GM19452 (cell line): Measurements from ENCODE around the gene KIF27.
"Not testable (repeated sequence)": the region's sequence is repeated elsewhere in the genome, so short reads cannot be mapped to it uniquely, and the experiment has no call there.

ENCODE experiments used
- ATAC-seq: cut with Tn5 transposase; IDR thresholded peaks from one replicate; pipeline ENCODE4 v1.9.1; 2021; ENCODE audit not compliant: unreplicated experiment

Gene KIF27

DNA sequence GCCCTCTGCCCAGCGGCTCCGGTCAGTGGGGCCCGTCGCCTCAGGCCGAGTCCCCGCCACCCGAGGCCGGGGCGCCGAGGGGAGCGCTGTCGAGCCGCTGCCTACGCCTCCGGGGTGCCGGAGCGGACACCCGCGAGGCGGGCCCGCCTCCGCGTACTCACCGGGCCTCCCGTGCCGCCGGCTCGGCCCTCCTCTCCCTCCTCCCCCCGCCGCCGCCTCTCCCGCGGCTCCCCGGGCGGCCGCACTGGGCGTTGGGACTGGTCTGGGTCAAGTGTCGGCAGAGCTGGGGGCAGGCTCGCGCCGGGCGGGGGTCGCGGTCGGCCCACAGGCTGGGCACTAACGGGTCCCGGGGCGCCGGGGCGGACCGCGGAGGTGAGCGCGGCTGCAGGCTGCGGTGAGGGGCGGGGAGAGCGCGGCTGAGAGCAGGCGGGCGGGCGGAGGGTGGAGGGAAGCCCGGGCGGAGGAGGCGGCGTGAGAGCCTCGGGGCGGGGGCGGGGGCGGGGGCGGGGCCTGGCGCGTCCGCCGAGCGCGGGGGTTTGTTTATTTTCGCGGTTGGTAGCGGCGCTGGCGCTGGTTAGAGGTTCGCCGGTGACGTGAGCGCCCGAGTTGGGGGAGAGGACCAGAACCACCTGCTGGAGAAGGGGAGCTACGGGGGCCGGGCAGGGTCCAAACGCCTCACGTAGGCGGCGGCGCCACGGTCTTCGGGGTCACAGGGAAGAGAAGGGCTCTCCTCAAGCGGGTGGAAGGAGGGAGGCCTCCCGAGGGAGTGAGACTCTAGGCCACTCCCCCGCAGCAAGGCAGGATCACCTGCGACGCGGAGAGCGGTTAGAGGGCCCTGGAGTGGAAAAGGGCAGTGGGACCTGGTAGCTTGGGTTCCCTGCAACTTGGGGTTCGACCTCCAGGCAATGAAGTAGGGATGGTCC lies 103.6 kb downstream of the KIF27 start, which contains the start of gene GKAP1:
TSS of gene GKAP1 (minus strand) at position 414 of the 923 bp plus-strand sequence. CDS start 11,252 bp downstream, outside the sequence.
- ATAC-seq = peak; percentile 78

DNA sequence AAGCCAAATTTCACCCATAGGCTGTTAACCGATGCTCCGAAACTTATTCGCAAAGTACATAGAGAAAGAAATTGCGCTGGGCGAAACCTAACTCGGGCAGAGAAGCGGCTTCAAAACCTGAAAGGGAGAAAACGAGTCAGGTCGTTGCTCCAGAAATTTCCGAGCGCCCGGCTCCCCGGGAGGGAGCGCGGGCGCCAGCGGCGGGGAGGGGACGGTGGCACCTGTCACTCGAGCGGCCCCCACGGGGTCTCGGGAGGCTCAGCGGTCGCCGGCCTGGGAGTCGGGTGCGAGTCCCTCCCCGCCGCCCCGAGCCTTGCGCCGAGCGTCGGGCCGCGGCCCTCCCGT lies 104.2 kb downstream of the KIF27 start:
- peak; percentile 16 for ATAC-seq

DNA sequence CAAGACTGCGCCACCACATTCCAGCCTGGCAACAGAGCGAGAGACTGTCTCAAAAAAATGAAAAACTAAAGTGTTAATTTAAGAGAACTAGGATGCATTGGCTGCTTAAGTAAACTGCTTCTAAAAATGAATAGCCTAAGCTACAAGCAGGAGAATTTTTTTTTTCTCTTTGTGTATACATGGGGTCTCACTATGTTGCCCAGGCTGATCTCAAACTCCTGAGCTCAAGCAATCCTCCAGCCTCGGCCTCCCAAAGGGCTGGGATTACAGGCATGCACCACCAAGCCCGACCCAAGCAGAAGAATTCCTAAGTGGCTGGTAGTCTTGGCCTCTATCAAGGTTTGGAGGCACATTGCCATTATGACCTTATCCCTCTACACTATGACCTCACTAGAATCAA lies 106.1 kb downstream of the KIF27 start:
- not testable (repeated sequence) for ATAC-seq

DNA sequence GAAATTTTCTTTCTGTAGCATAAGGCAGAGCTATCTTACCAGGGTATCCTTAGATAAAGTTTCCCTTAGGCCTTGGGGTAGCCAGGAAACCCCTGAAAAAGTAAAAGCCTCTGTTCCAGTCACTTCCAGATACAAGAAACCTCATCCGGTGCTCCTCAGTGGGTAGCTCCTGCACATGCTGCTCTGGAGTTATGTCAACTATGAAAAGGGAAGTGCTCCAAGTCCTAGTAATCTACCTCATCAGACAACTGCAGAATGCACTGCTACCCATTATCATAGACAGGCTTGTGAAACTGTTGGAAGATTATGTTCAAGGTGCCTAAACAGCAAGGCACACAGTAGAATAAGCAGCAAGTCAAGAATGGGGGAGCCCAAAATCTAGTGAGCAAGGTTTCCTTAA lies 112.0 kb downstream of the KIF27 start:
- ATAC-seq = not testable (repeated sequence)

DNA sequence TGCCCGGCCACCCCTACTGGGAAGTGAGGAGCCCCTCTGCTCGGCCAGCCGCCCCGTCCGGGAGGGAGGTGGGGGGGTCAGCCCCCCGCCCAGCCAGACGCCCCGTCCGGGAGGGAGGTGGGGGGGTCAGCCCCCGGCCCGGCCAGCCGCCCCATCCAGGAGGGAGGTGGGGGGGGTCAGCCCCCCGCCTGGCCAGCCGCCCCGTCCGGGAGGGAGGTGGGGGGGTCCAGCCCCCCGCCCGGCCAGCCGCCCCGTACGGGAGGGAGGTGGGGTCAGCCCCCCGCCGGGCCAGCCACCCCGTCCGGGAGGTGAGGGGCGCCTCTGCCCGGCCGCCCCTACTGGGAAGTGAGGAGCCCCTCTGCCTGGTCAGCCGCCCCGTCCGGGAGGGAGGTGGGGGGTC lies 116.8 kb downstream of the KIF27 start:
- not testable (repeated sequence) for ATAC-seq

DNA sequence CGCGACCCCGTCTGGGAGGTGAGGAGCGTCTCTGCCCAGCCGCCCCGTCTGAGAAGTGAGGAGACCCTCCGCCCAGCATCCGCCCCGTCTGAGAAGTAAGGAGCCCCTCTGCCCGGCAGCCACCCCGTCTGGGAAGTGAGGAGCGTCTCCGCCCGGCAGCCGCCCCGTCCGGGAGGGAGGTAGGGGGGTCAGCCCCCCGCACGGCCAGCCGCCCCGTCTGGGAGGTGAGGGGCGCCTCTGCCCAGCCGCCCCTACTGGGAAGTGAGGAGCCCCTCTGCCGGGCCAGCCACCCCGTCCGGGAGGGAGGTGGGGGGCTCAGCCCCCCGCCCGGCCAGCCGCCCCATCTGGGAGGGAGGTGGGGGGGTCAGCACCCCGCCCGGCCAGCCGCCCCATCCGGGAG lies 117.3 kb downstream of the KIF27 start:
- not testable (repeated sequence) for ATAC-seq

DNA sequence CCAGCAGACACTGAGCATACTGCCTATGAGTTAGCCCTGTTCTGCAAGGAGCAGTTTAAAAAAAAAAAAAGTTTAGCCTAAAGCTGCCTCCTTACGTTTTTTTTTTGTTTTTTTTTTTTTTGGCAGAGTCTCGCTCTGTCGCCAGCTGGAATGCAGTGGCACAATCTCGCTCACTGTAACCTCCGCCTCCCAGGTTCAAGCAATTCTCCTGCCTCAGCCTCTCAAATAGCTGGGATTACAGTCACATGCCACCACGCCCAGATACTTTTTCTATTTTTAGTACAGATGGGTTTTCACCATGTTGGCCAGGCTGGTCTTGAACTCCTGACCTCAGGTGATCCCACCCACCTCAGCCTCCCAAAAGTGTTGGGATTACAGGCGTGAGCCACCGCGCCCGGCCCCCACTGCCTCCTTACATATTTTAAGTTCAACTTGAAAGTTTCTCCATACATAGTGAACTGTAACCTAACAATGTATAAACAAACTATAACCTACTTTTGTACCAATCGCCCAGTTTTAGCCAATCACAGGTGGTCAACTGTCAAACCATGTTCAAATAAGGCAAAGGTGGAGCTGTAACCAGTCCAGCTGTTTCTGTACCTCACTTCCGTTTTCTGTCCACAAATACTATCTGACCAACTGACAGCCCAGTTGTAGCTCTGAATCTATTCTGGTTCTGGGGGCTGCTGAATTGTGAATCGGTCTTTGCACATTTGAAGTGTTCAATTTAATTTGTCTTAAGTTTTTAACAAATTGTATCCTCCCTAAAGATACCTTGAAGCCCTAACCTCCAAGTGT lies 120.8 kb downstream of the KIF27 start:
- ATAC-seq = no peak

DNA sequence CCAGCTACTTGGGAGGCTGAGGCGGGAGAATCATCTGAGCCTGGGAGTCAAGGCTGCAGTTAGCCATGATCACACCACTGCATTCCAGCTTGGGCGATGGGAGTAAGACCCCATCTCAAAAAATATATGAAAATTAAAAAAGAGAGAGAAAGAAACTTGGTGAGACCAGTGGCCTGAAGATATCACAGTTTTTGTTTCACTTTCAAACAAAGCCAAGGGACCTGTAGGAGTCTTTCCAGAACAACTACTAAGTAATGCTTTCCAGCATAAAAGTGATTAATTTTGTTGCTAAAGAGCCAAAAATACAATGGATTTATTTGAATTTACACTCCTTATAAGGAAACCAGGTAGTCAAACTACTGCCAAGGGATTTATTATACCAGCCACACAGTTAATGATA lies 127.2 kb downstream of the KIF27 start:
- ATAC-seq = no peak

DNA sequence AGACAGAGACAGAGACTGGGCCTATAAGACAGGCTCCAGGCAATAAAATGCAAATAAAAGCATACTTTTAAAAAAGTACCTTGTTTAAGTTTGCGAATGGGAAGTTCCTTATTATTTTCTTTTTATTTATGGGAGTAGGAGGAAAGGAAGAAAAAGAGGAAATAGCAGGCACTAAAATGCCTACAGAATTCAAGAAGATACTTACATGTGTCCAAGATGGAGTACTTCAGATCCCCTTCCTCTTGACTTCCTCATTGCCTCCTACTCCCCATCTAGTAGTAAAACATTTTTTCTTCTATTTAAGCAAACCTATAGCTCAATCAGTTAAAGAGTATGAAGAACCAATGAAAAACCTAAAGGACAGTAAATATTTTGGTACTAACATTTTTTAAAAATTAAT lies 128.5 kb downstream of the KIF27 start:
- ATAC-seq = no peak
